HFFc6 (cell line): ENCODE measurements around the gene RAB3B. TPM values are rescaled to one million over a fixed set of nuclear protein-coding genes. Genes with fewer than 3 reads are reported as not detected.

Source experiments
- DNase-seq: peaks from one replicate; pipeline ENCODE4 v3.0.0-alpha.2; 2018
- H3K27ac Mint-ChIP-seq: 2 replicates; pipeline ENCODE4 v1.8.0; 2020; ENCODE audit warnings: mild to moderate bottlenecking, mixed read lengths
- H3K27me3 Mint-ChIP-seq: 2 replicates; pipeline ENCODE4 v1.8.0; 2021; ENCODE audit warnings: mild to moderate bottlenecking, moderate library complexity, mixed read lengths; ENCODE audit not compliant: insufficient read depth
- H3K36me3 Mint-ChIP-seq: 2 replicates; pipeline ENCODE4 v1.8.0; 2021; ENCODE audit warnings: low read depth, mixed read lengths
- H3K4me1 Mint-ChIP-seq: 2 replicates; pipeline ENCODE4 v1.8.0; 2020; ENCODE audit warnings: low read depth, mixed read lengths
- H3K4me3 Mint-ChIP-seq: 2 replicates; pipeline ENCODE4 v1.8.0; 2020; ENCODE audit warnings: mild to moderate bottlenecking, moderate library complexity, mixed read lengths
- H3K9me3 Mint-ChIP-seq: 2 replicates; pipeline ENCODE4 v1.8.0; 2020; ENCODE audit warnings: mild to moderate bottlenecking, mixed read lengths
- CTCF ChIP-seq: fragments of 200-600 bp; sonication (generic); IDR thresholded peaks from 2 replicates; pipeline ENCODE4 v1.5.0; 2021; ENCODE audit warnings: antibody characterized with exemption, mild to moderate bottlenecking
- total RNA-seq, 6 experiments: library from RNA; stranded (reverse); fragmentation: NEBNext Ultra II Directional; extraction: Animal tissue kit (Norgen Biotek cat#: 25700); gene quantifications; 2 replicates in 1 of 6; 3 replicates in 5 of 6; pipeline ENCODE4 v1.2.3, GENCODE V29; 2021

Gene RAB3B
- total RNA-seq, 6 experiments from 2014 or later: 138 to 174 (median 157) TPM

- H3K9me3 Mint-ChIP-seq: no peaks in the 10 kb centered on the region
- H3K4me3 Mint-ChIP-seq: no peak overlapping the region
- peaks cover 3% of the 10 kb centered on the region for H3K27me3 Mint-ChIP-seq
- peaks cover 36% of the 10 kb centered on the region for H3K36me3 Mint-ChIP-seq
- TF ChIP-seq CTCF: no peak
- peak overlapping the region; percentile 76 for H3K27ac Mint-ChIP-seq
- no peak for DNase-seq
- H3K4me1 Mint-ChIP-seq: peaks cover 53% of the 10 kb centered on the region
These were observed 68.5 kb downstream of the RAB3B start for GRCh38 chr1:51922040-51922439.

GRCh38 chr1:51920130-51920529 is 70.4 kb downstream of the RAB3B start:
- Mint-ChIP-seq H3K27me3 (peaks cover 3% of the 10 kb centered on the region), H3K27ac (peak overlapping the region; percentile 76), H3K9me3 (no peaks in the 10 kb centered on the region), H3K4me1 (peaks cover 69% of the 10 kb centered on the region), H3K36me3 (peaks cover 42% of the 10 kb centered on the region), H3K4me3 (no peak overlapping the region)
- TF ChIP-seq CTCF: no peak
- DNase-seq: no peak

DNA sequence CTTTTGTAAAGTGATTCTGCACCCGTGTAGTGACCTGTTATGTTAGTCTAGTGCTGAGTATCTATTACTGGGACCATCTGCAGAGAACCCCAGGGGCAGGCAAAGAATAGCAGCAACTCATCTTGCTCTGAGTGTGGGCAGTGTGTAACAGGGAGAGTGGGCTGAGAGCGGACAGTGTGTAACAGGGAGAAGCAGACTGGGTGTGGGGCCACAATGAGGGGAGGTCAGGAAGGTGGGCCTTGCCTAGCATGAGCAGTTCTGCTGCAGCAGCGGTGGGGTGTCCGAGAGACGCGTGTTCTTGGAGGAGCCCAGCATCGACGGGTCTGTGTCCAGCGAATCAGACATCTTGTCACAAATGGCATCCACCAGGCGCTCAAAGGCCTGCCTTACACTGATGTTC is 70.8 kb downstream of the RAB3B start:
- no peak for TF ChIP-seq CTCF
- peak overlapping the region; percentile 76 for H3K27ac Mint-ChIP-seq
- H3K27me3 Mint-ChIP-seq: peaks cover 3% of the 10 kb centered on the region
- peaks cover 74% of the 10 kb centered on the region for H3K4me1 Mint-ChIP-seq
- peaks cover 47% of the 10 kb centered on the region for H3K36me3 Mint-ChIP-seq
- no peak overlapping the region for H3K4me3 Mint-ChIP-seq
- no peak for DNase-seq
- no peaks in the 10 kb centered on the region for H3K9me3 Mint-ChIP-seq

GRCh38 chr1:51916587-51917405 is 73.7 kb downstream of the RAB3B start:
- peaks cover 72% of the 10 kb centered on the region for H3K4me1 Mint-ChIP-seq
- no peak for TF ChIP-seq CTCF
- peak; percentile 65 for DNase-seq
- no peaks in the 10 kb centered on the region for H3K9me3 Mint-ChIP-seq
- peak overlapping the region; percentile 84 for H3K27ac Mint-ChIP-seq
- H3K4me3 Mint-ChIP-seq: peak overlapping the region; percentile 12
- peaks cover 62% of the 10 kb centered on the region for H3K36me3 Mint-ChIP-seq
- H3K27me3 Mint-ChIP-seq: peaks cover 2% of the 10 kb centered on the region; the same call in 1 of the 2 replicates

DNA sequence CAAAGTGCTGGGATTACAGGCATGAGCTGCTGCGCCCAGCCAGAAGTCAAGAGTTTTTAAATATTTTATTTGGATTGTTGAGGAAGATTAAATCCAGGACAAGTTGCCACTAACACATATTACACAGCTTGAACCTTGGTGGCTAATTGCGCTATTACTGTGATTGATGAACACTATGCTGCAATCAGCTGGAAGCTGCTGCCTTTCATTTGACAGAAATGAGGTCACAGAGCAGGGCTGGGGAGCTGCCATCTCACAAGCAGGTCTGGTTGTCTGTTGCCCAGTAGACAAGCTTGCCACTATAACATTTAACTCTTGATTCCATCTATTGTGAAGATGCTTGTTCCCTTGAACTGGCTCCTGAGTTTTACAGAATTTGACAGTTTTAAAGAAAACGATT is 74.5 kb downstream of the RAB3B start:
- H3K36me3 Mint-ChIP-seq: peaks cover 56% of the 10 kb centered on the region

More for the DNA sequence above, 74.5 kb downstream of the RAB3B start:
- Mint-ChIP-seq H3K27ac (peak overlapping the region; percentile 84), H3K9me3 (no peaks in the 10 kb centered on the region), H3K4me3 (no peak overlapping the region), H3K27me3 (peaks cover 1% of the 10 kb centered on the region; the same call in 1 of the 2 replicates), H3K4me1 (peaks cover 64% of the 10 kb centered on the region)
- DNase-seq: no peak
- TF ChIP-seq CTCF: no peak
